ENCODE measurements around the gene NTN1.

GRCh38 chr17:9213303-9213640 is 192.0 kb downstream of the NTN1 start:
- TF ChIP-seq CTCF (IDR thresholded peaks at IDR 0.05; ENCODE audit: low read depth, low read length, poor library complexity, severe bottlenecking) (no peak), EZH2phosphoT487 (IDR thresholded peaks at IDR 0.05; ENCODE audit: borderline replicate concordance, low read length) (no peak)

Data from DOHH2 (cell line).